Measurements from ENCODE around the gene TRPV5.

- no peak for TF ChIP-seq NFRKB (IDR thresholded peaks at IDR 0.05)
- no peak for TF ChIP-seq FOXM1 (IDR thresholded peaks at IDR 0.05; ENCODE audit: borderline replicate concordance)
- TF ChIP-seq FOXA1 (IDR thresholded peaks at IDR 0.05), result no peak
- no peak for TF ChIP-seq TARDBP (IDR thresholded peaks at IDR 0.05)
Measured at GRCh38 chr7:142968229-142968628, 34.7 kb upstream of the TRPV5 start.
